Adrenal gland (tissue), 12 donors: ENCODE results near the gene ABCC10. TPM values are rescaled to one million over a fixed set of nuclear protein-coding genes. Genes with fewer than 3 reads are reported as not detected.

Source experiments
- DNase-seq, 7 donors: peaks; one replicate each; pipeline ENCODE4 v3.0.0-alpha.2; 2019 to 2020
- H3K27ac ChIP-seq, 5 donors: fragments of 200-600 bp; sonication (generic) in 4 of 5; 1 replicate in 3 of 5; 2 replicates in 2 of 5; pipeline versions ENCODE4 v1.5.1 to v1.8.0; 2016 to 2020; ENCODE audit warnings: mild to moderate bottlenecking in 1 of 5
- H3K27me3 ChIP-seq: fragments of 200-600 bp; 2 replicates; pipeline ENCODE4 v1.8.0; 2021
- H3K36me3 ChIP-seq, 2 donors: fragments of 200-600 bp; replicated peaks in 1 of 2; 1 replicate in 1 of 2; 2 replicates in 1 of 2; pipeline versions ENCODE4 v1.5.1 to v1.8.0; 2018 to 2022
- H3K4me1 ChIP-seq, 2 donors: fragments of 200-600 bp; replicated peaks in 1 of 2; 1 replicate in 1 of 2; 2 replicates in 1 of 2; pipeline versions ENCODE4 v1.5.1 to v1.8.0; 2018 to 2021
- H3K4me3 ChIP-seq, 4 donors: fragments of 200-600 bp; sonication (generic) in 3 of 4; one replicate each; pipeline ENCODE4 v1.5.1; 2016 to 2018
- H3K9me3 ChIP-seq, 3 donors: fragments of 200-600 bp; sonication (generic) in 1 of 3; replicated peaks in 1 of 3; 1 replicate in 2 of 3; 2 replicates in 1 of 3; pipeline versions ENCODE4 v1.5.1 to v1.8.0; 2016 to 2021
- POLR2A ChIP-seq, 2 donors: fragments of 450-650 bp; IDR thresholded peaks; one replicate each; pipeline ENCODE4 v1.6.1; 2017; ENCODE audit warnings: antibody characterized with exemption in 2 of 2, mild to moderate bottlenecking in 2 of 2, moderate library complexity in 1 of 2
- whole genome bisulfite sequencing, 4 donors: extraction: QIAGEN DNeasy Blood & Tissue Kit in 2 of 4; methylation state at CpG; one replicate each; pipeline versions ENCODE4 v1.1.5 to v1.1.7; 2013 to 2017; 5-methylcytosine and 5-hydroxymethylcytosine counted together
- intact Hi-C, 2 donors: fragments of 100-400 bp; cut with DNase I; formaldehyde crosslinking; loops; one replicate each; pipeline versions ENCODE4 v1.14.1 to v1.15.0; 2022 to 2023
- polyA plus RNA-seq, 3 donors: library from polyadenylated mRNA; stranded (reverse); fragments of 200-250 nt in 2 of 3; fragments of 350-450 nt in 1 of 3; fragmentation: Illumina TruSeq in 1 of 3; extraction: RNeasy Lipid Tissue Mini Kit (QIAGEN cat#74804) in 1 of 3; gene quantifications; one replicate each; pipeline ENCODE4 v1.2.3, GENCODE V29; 2013 to 2014
- total RNA-seq, 9 donors: library from RNA; depleted of rRNA in 4 of 9; stranded (reverse); fragments of >200 nt in 4 of 9; fragments of 120-200 nt in 1 of 9; fragmentation: NEBNext Ultra II Directional in 1 of 9; extraction: Animal tissue kit (Norgen Biotek cat#: 25700) in 1 of 9; gene quantifications; one replicate each; pipeline versions ENCODE4 v1.1.0 to v1.2.4, GENCODE V29; 2013 to 2023
- TF ChIP-seq, protein P1 (sequence below), 6 experiments: fragments of 450-650 bp in 4 of 6; fragments of 200-600 bp in 2 of 6; sonication (generic) in 1 of 6; IDR thresholded peaks; 1 replicate in 5 of 6; 2 replicates in 1 of 6; pipeline versions ENCODE4 v1.5.1 to v1.8.0; 2016 to 2021; ENCODE audit warnings: antibody characterized with exemption in 6 of 6, mild to moderate bottlenecking in 2 of 6, moderate library complexity in 1 of 6
- donor health status: healthy with polysubstance abuse.
- donor health status: Bipolar disorder and iron deficiency.
- donor health status: DM: yes; HTN: yes; CAD: no.
- donor health status: DM: no; HTN: no; CAD: no.
- donor health status: DM: no; HTN: no; CAD: no.
- donor health status: DM: yes; HTN: yes; CAD: no.

ABCC10 gene
- total and polyA plus RNA-seq, 12 donors, result 8.5 to 123 (median 25.6) TPM

DNA sequence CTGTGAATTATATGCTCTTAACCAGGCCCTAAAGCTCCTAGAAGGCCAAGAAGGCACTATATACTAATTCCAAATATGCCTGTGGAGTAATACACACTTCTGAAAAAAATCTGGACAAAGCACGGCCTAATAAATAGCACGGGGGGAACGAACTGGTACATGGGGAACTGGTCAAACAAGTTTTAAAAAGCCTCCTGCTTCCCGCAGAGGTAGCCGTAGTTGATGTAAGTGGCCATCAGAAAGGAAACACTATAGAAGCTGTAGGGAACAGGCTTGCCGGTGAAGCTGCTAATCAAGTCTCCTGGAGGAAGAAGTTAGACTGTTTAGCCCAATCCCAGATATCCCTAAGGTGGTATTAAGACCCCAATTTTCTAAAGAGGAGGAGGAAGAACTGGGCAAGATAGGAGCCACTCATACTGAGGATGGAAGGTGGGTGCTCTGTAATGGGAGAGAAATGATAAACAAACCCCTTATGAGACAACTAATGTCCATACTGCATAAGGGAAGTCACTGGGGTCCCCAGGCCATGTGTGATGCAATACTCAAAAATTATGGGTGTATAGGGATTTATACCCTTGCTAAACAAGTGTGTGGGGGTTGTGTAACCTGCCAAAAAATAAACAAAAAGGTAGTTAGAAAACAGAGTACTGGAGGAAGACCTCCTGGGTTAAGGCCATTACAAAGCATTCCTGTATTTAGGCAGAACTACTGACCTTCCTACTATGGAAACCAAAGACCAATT is 30.8 kb upstream of the ABCC10 start:
- no peak overlapping the region for H3K27ac ChIP-seq
- intact Hi-C loops, result no loop called here
- no peak for TF ChIP-seq POLR2A (IDR thresholded peaks at IDR 0.05)
- TF ChIP-seq, protein P1, sequence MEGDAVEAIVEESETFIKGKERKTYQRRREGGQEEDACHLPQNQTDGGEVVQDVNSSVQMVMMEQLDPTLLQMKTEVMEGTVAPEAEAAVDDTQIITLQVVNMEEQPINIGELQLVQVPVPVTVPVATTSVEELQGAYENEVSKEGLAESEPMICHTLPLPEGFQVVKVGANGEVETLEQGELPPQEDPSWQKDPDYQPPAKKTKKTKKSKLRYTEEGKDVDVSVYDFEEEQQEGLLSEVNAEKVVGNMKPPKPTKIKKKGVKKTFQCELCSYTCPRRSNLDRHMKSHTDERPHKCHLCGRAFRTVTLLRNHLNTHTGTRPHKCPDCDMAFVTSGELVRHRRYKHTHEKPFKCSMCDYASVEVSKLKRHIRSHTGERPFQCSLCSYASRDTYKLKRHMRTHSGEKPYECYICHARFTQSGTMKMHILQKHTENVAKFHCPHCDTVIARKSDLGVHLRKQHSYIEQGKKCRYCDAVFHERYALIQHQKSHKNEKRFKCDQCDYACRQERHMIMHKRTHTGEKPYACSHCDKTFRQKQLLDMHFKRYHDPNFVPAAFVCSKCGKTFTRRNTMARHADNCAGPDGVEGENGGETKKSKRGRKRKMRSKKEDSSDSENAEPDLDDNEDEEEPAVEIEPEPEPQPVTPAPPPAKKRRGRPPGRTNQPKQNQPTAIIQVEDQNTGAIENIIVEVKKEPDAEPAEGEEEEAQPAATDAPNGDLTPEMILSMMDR (IDR thresholded peaks at IDR 0.05), result no peak
- no peaks in the 10 kb centered on the region for H3K4me1 ChIP-seq
- no peaks in the 10 kb centered on the region for H3K27me3 ChIP-seq
- no peak overlapping the region for H3K4me3 ChIP-seq
- no peaks in the 10 kb centered on the region for H3K36me3 ChIP-seq
- no peaks in the 10 kb centered on the region for H3K9me3 ChIP-seq
- no peak for DNase-seq
- WGBS, 4 donors, result 91 to 92% (median 92%) methylated on average over 6 of the region's 6 CpGs

DNA sequence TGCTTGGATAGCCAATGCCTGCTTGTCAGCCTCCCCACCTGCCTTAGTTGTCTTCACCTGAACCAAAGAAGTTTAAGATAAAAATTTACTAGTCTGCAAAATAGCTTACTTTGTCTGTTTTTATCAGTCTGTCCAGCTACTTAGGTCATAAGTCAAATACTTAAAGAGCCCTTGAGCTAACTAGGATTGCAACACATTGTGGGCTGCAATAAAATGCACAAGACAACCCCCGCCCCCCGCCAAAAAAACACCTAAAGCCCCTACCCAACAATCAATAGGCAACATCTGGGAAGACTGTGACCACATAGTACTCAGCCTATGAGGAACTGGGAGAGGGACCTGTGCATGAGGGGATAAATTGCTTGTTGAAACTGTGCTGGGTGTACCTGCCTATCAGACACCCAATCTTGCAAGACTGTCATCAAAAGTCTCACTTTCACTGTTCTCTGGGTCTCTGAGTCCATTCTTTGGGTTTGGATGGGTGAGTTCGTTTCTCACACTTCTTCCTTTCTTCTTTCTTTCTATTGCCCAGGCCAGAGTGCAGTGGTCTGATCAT is 27.3 kb upstream of the ABCC10 start:
- H3K4me3 ChIP-seq, result no peak overlapping the region
- TF ChIP-seq, protein P1 (IDR thresholded peaks at IDR 0.05), result no peak
- no peak for TF ChIP-seq POLR2A (IDR thresholded peaks at IDR 0.05)
- H3K27me3 ChIP-seq, result no peaks in the 10 kb centered on the region
- DNase-seq, result no peak
- WGBS, 4 donors, result 77 to 81% (median 79%) methylated on average over 3 of the region's 3 CpGs
- intact Hi-C loops, result no loop called here
- no peak overlapping the region for H3K27ac ChIP-seq
- H3K36me3 ChIP-seq, result no peaks in the 10 kb centered on the region
- peaks cover 0 to 3% of the 10 kb centered on the region in 2 donors for H3K4me1 ChIP-seq
- H3K9me3 ChIP-seq, result no peaks in the 10 kb centered on the region

DNA sequence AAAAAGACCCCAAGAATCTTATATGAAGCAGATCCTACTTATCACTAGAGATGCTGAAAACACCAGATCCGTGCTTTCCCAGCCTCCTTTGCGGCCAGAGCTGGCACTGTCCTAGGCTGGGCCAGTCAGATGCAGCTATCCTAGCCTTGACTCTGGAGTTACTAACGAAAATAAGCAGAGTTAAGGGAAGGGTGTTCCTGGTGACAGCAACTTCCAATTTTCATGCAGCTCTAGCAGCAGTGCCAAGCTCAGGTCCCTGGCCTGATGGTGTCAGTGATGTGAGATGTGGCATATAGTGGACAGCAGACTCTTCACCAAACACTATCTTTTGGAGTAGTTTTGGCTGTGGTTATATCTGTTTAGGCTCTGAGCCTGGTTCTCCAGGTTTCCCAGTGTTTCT is 25.6 kb upstream of the ABCC10 start:
- H3K9me3 ChIP-seq, result no peaks in the 10 kb centered on the region
- H3K27me3 ChIP-seq, result no peaks in the 10 kb centered on the region
- intact Hi-C loops, result no loop called here
- no peak for DNase-seq
- H3K27ac ChIP-seq, result no peak overlapping the region
- WGBS, 4 donors, result 72 to 85% (median 78%) methylated on average over 3 of the region's 3 CpGs
- TF ChIP-seq POLR2A (IDR thresholded peaks at IDR 0.05), result no peak
- TF ChIP-seq, protein P1 (IDR thresholded peaks at IDR 0.05), result no peak
- H3K36me3 ChIP-seq, result no peaks in the 10 kb centered on the region
- H3K4me1 ChIP-seq, result peaks cover 0 to 8% of the 10 kb centered on the region in 2 donors
- H3K4me3 ChIP-seq, result no peak overlapping the region

DNA sequence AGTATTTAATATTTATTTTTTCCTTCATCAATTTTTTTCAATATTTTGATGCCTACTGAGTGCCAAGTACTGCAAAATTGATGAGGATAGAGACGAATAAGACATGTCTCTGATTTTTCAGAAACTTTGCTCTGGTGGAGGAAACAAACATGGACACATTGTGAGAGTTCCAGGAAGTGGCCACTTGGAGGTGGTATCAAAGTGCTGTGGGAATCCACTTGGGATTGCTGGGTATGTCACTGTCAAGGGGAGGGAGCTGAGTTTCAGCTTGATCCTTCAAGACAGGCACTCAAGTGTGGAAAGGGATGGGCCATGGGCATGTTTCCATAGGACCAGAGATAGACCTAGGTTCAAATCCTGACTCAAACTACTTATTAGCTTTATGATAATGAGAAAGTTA is 24.5 kb upstream of the ABCC10 start:
- H3K4me1 ChIP-seq, result peaks cover 0 to 8% of the 10 kb centered on the region in 2 donors
- no peaks in the 10 kb centered on the region for H3K27me3 ChIP-seq
- no peak overlapping the region for H3K4me3 ChIP-seq
- DNase-seq, result no peak
- H3K9me3 ChIP-seq, result no peaks in the 10 kb centered on the region
- WGBS, 4 donors, result 73 to 84% (median 75%) methylated on average over 1 of the region's 1 CpG
- H3K27ac ChIP-seq, result no peak overlapping the region
- intact Hi-C loops, result no loop called here
- no peaks in the 10 kb centered on the region for H3K36me3 ChIP-seq
- TF ChIP-seq, protein P1 (IDR thresholded peaks at IDR 0.05), result no peak
- no peak for TF ChIP-seq POLR2A (IDR thresholded peaks at IDR 0.05)
